Fibroblast of lung (primary cell): ENCODE measurements around the gene MTREX.

Experiments used
- EZH2 ChIP-seq: IDR thresholded peaks from 2 replicates; pipeline ENCODE4 v1.5.1; 2012; ENCODE audit warnings: low read length, control low read depth, mild to moderate bottlenecking; ENCODE audit errors: missing control alignments
- TF ChIP-seq, protein P1 (sequence below), 2 donors: IDR thresholded peaks in 1 of 2; conservative IDR thresholded peaks in 1 of 2; 1 replicate in 1 of 2; 2 replicates in 1 of 2; pipeline ENCODE4 v1.5.1; 2011 to 2012; ENCODE audit warnings: low read length in 2 of 2, control low read depth in 1 of 2, inconsistent platforms in 1 of 2, low read depth in 1 of 2, mild to moderate bottlenecking in 1 of 2

DNA sequence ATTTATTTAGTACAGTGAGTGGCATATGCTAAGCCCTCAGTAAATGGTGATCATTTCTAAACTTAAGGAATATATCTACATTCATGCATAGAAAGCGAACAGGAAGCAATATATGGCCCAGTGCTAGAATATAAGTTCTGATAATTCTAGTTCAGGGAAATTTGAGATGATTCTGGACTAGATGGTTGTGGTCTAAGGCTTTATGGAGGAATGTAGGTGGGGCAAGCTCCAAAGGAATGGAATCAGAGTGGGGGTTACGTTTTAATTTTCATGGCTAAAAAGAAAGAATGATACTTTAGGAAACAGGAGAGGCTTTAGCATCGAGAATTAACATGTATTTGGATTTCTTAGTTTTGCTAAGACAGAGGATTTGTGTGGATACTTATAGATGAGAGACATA lies 56.1 kb downstream of the MTREX start:
- TF ChIP-seq, protein P1, sequence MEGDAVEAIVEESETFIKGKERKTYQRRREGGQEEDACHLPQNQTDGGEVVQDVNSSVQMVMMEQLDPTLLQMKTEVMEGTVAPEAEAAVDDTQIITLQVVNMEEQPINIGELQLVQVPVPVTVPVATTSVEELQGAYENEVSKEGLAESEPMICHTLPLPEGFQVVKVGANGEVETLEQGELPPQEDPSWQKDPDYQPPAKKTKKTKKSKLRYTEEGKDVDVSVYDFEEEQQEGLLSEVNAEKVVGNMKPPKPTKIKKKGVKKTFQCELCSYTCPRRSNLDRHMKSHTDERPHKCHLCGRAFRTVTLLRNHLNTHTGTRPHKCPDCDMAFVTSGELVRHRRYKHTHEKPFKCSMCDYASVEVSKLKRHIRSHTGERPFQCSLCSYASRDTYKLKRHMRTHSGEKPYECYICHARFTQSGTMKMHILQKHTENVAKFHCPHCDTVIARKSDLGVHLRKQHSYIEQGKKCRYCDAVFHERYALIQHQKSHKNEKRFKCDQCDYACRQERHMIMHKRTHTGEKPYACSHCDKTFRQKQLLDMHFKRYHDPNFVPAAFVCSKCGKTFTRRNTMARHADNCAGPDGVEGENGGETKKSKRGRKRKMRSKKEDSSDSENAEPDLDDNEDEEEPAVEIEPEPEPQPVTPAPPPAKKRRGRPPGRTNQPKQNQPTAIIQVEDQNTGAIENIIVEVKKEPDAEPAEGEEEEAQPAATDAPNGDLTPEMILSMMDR (conservative IDR thresholded peaks at IDR 0.05 in 1 of 2, IDR thresholded peaks at IDR 0.05 in 1 of 2; ENCODE audit: low read depth in 1 of 2, low read length in 2 of 2): no peak
- TF ChIP-seq EZH2: no peak
